Measurements from ENCODE around the gene COL6A5. TPM values are rescaled to one million over a fixed set of nuclear protein-coding genes. Genes with fewer than 3 reads are reported as not detected.

The COL6A5 gene
- total and polyA plus RNA-seq, 10 of the 15 experiments (the other 5 are each of a cell fraction or from before 2014, with no cell fraction given) = 0.04 to 0.11 TPM; not detected in 8

GRCh38 chr3:130509008-130509407 lies 163.5 kb downstream of the COL6A5 start (continued):
- no peak for TF ChIP-seq ZNF592 (IDR thresholded peaks at IDR 0.05)
- no peak for TF ChIP-seq RELA (IDR thresholded peaks at IDR 0.05; ENCODE audit: borderline replicate concordance, partially characterized antibody)
- no peak for TF ChIP-seq TBL1XR1 (IDR thresholded peaks at IDR 0.05; ENCODE audit: low read depth, low read length)
- no peak for TF ChIP-seq CREB1 (IDR thresholded peaks at IDR 0.05; ENCODE audit: low read depth)
- no peak for TF ChIP-seq EZH2 (IDR thresholded peaks at IDR 0.05; ENCODE audit: borderline replicate concordance, control insufficient read depth, low read depth, low read length)
- no peak for TF ChIP-seq USF2 (IDR thresholded peaks at IDR 0.05; ENCODE audit: borderline replicate concordance, low read depth, low read length)
- TF ChIP-seq NFIC (IDR thresholded peaks at IDR 0.05; ENCODE audit: low read depth, low read length) = no peak
- no peak for TF ChIP-seq WRNIP1 (IDR thresholded peaks at IDR 0.05; ENCODE audit: borderline replicate concordance, low read depth, low read length)
- TF ChIP-seq E2F8 (IDR thresholded peaks at IDR 0.05; ENCODE audit: low read depth, partially characterized antibody) = no peak

Data from GM12878 (cell line).